NCI-H2029 (cell line): ENCODE results near the gene POLA2.

ENCODE experiments used
- DNase-seq: peaks from one replicate; lab custom pipeline; 2025; lab: John Stamatoyannopoulos, UW

The POLA2 gene

GRCh38 chr11:65287601-65288000 lies 25.8 kb downstream of the POLA2 start:
- no peak for DNase-seq

GRCh38 chr11:65288706-65289536 lies 27.2 kb downstream of the POLA2 start:
- no peak for DNase-seq

DNA sequence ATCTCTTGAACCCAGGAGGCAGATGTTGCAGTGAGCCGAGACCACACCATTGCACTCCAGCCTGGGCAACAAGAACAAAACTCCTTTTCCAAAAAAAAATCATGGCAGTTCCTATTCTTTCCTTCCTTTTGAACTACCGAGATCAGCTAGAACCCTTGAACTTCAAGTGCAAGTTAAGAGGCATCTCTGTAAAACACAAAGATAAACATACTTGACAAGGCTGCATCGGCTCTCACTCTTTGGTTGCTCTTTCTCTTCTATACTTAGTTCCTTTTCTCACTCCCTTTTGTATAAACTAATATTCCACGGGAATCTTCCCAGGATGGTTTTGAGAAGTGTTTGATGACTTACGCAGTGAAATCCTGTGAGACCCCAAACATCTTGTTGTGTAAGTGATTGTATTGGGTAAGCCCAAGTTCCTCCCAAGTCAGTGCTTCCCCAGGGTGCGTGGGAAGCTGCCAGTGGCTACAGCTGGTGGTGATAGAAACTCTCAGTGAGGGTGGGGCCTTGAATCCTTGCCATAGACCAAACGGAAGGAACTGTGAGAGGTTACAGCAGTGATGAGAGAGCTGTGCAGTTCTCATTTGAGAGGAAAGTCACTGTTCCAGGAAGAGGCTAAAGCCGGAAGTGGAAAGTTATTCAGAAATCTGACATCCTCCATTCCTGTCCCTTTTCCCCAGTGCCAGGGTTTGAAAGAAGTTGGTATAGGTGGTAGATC lies 28.8 kb downstream of the POLA2 start:
- DNase-seq, result no peak

GRCh38 chr11:65291613-65292012 lies 29.9 kb downstream of the POLA2 start:
- DNase-seq, result no peak

DNA sequence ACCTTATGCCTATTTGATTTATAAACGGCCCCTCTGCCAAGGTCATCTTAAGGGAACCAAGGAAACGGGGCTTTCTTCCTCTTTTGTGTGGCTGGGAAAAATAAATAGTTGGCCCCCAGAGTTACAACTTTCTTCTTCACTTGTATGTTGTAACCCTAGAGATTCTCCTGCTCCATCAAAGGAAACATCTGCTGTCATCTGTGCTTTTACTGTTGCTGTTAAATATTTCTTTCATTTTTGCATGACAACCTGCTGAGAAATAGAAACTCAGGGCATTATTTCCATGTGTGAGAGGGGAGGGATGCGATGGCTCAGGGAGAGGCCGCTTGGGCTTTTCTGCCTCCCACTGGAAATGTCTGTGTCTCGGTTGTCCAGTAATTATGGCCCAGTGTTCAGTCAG lies 31.1 kb downstream of the POLA2 start:
- DNase-seq, result no peak

GRCh38 chr11:65293909-65294381 lies 32.2 kb downstream of the POLA2 start:
- DNase-seq, result no peak

DNA sequence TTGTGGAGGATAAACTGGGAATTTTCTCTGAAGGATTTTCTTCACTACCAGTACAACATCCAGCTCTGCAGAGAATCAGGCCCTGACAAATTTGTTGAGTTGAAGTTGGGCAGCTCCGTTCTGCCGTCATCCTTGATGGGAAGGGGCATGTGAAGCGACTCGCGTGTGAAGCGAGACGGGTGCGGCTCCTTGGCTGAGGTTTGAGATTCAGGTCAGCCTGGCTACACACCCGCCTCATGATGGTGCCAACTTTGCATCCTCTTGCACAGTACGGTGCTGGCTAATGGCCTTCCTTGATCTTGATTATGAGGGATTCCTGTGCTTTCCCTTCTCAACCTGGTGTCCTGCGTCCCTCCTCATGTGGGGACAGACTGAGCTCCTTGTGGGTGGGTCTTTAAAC lies 33.2 kb downstream of the POLA2 start:
- DNase-seq, result no peak

GRCh38 chr11:65295571-65296341 lies 34.0 kb downstream of the POLA2 start:
- no peak for DNase-seq

DNA sequence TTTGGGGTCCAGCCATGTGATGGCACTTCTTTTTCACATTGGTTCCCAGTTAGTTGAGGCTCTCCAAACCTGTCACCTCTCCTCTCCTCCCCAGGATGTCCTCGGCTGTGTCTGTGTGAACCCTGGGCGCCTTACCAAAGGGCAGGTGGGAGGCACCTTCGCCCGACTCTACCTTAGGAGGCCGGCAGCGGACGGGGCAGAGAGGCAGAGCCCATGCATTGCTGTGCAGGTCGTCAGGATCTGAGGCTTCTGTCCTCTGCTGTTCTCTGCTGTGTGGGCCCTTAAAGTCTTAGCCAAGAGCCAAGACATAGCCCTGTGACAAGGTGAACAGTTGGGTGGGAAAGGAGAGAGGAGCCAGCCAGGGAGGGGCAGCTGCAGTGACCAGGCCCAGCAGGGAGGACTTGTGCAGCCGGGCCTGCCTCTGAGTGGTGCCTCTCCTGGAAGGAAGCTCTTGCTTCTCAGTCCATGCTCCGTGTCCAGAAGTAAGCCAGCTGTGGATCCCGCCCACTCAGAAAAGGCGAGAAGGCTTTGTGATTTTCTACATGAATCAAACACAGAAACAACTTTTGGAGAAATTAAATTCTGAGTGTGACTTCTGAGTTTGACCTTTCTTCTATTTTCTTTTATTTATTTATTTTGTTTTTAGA lies 35.4 kb downstream of the POLA2 start:
- no peak for DNase-seq

GRCh38 chr11:65298131-65298535 lies 36.4 kb downstream of the POLA2 start:
- no peak for DNase-seq

DNA sequence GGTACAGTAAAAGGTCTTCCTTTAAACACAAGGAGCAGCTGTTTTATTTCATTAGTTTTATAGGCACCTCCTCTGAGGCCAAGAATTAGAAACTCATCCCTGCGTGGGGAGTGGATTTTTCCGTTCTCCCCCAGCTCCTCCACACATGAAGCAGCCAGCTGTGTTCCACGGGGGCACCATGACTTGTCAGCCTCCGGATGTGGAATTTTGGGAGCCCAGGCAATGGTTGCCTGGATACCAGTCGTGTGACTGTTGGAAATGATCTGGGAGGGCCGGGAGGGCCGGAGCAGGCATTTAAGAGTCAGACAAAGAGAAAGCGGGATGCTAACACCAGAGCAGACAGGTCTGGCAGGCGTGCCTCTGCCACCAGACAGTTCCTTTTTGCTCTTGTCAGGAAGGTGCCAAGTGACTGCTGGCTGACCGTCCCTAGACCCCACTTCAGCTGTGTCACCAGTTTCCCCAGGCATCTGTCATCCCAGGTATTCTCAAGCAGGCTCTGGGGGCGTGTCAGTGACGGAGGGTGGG lies 37.0 kb downstream of the POLA2 start:
- DNase-seq, result no peak

DNA sequence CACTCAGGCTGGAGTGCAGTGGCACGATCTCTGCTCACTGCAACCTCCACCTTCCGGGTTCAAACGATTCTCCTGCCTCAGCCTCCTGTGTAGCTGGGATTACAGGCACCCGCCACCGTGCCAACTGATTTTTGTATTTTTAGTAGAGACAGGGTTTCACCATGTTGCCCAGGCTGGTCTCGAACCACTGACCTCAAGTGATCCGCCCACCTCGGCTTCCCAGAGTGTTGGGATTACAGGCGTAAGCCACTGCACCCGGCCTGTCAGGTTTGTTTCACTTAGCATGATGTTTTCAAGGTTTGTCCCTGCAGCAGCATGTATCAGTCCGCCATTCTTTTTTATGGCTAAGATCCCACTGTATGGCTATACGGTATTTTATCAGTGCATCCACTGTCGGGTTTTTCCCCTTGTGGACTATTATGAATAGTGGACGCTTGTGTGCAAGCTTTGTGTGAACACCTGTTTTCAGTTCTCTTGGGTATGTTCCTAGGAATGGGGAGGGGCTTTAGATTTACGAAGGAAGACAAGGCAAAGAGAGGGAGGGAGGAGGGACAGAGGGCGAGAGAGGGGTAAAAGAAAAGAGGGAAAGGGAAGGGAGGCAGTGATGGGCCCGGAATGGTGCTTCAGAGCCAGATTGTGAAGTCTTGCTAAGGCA lies 39.0 kb downstream of the POLA2 start:
- no peak for DNase-seq

- no peak for DNase-seq
Observed at GRCh38 chr11:65301491-65302329, 39.9 kb downstream of the POLA2 start.

GRCh38 chr11:65303555-65303954 lies 41.8 kb downstream of the POLA2 start:
- no peak for DNase-seq

DNA sequence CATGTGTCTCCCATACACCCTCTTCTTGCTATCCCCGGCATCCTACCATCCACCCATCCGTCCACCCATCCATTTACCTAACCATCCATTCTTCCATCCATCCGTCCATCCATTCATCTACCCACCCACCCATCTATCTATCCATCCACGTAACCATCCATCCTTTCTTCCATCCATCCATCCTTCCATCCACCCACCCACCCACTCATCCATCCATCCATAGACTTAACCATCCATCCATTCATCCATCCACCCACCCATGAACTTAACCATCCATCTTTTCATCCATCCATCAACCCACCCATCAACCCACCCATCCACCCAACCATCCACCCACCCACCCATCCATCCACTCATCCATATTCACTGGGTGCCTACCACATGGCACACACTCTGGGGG lies 42.3 kb downstream of the POLA2 start:
- no peak for DNase-seq

- DNase-seq, result no peak
Observed at GRCh38 chr11:65304613-65305012, 42.9 kb downstream of the POLA2 start.

DNA sequence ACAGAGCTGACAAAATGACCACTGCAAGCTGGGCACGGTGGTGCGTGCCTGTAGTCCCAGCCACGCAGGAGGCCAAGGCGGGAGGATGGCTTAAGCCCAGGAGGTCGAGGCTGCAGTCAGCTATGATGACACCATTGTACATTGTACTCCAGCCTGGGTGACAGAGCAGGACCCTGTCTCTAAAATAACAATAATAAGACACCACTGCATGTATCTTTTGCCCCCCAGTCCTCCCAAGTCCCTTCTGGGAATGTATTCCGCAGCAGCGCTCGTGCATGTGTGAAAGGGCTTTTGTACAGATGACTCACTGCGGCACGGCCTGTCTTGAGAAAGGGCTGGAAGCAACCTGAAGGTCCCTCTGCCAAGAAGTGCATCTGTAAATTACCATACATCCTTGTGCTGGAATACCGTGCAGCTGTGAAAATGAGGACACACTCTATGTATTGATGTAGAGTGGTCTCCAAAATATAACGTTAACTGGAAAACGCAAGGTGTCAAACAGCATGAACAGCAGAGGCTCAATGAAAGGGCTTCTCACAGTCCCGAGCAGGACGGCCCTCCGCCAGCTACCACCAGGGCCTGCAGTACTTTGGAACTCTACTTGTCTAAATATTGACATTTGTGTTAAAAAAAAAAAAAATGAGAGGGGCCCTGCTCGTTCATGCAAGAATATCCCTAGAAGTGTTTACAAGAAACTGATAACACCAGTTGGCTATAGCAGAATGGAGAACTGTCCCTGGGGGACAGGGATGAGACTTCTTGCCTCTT lies 43.9 kb downstream of the POLA2 start:
- no peak for DNase-seq

DNA sequence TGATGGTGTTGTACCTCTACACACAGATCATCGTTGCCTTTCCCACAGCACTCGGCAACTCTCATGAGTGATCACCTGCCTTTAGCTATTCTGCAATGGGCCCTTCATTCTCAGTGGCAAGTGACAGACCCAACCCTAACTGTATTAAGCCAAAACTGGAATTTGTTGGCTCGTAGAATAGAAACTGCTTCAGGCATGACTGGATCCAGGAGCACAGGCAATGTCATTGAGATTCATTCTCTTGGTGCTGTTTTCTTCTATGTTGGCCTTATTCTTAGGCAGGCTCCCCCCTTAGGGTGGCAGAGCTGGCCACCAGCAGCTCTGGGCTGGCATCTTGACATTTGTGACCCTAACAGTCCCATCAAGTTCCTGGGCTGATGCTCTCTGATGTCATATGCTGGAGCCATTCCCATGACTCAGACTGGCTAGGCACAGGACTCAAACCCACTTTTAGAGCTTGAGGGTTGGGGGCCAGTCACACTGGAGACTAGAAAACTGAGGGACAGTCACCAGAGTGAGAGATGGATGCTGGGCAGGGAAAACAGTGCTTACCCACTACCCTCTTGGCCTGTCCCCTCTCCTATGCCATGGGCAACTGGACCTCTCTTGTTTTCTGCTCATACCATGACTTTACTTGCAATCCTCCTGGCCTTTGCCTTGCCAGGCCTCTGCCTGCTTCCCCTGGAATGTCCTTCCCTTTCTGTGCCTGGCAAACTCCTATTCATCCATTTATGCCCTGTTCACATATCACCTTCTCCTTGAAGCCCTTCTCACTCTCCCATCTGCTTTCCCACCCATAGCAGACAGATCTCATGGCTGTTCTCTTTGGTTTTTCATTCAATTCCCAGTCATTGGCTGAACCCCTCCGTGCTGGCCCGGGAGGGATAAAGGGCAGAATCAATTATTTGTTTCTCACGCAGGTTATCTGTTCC lies 45.8 kb downstream of the POLA2 start:
- DNase-seq, result no peak
